HUDEP-2 (cell line): Measurements from ENCODE around the gene KIRREL3.

ENCODE experiments used
- DNase-seq, 76 experiments: peaks; one replicate each; lab custom pipeline; 2025; ENCODE audit not compliant: unreplicated experiment in 76 of 76; lab: John Stamatoyannopoulos, UW

The KIRREL3 gene

DNA sequence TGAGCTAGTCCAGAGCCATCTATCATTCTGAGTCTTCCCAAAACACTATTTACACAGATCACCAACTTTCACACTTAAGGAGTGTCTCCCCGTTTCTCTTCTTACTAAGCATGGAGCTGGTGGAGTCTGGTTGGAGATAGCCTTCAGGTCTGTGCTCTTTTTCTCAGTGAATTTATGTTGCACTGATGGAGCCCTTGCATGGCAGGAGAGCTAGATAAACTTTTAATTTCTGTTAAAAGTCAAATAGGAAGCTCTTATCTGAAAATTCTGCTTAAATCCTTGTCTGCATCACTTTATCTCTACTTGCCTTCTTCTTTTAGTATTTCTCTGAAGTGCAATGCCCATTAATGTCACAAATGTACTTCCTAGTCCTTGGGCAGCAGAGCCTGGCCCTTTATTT is 581.7 kb downstream of the KIRREL3 start:
- no peak for DNase-seq

DNA sequence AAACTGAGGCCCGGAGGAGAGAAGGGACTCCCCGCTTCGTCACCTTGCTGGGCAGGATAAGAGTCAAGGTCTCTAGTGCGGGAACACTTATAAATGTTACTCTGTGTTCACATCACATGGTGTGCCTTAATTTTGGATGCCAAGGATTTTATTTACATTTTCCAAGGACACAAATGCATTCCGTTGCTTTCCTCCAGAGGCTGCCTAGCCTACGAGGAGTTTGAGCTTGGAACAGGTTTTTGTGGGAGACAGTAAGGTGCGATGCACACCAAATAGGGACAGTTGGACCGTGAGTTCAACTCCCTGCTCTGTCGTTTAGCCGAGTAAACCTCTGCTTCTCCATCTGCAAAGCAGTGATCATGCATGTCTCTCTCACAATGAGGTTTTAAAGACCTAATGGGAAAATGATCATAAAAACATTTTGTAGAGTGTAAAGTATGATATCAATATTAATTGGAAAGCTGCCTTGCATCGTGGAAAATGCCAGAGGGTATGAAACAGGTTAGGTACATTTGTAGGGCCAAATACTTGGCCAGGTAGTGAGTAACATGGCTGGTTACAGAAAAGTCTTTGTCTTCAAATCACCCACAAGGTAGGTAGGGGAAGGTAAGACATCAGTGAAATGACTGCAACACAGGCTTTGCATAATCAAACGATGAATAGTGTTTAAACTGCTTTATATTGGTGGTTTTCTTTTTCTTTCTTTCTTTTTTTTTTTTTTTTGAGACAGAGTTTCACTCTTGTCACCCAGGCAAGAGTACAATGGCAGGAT is 583.3 kb downstream of the KIRREL3 start:
- DNase-seq: no peak

- DNase-seq: peak in 9 of 76 experiments; percentile 3 to 44 (median 8)
These were observed 584.0 kb downstream of the KIRREL3 start for GRCh38 chr11:126416542-126417090.

GRCh38 chr11:126415669-126416420 is 584.7 kb downstream of the KIRREL3 start:
- no peak for DNase-seq

DNA sequence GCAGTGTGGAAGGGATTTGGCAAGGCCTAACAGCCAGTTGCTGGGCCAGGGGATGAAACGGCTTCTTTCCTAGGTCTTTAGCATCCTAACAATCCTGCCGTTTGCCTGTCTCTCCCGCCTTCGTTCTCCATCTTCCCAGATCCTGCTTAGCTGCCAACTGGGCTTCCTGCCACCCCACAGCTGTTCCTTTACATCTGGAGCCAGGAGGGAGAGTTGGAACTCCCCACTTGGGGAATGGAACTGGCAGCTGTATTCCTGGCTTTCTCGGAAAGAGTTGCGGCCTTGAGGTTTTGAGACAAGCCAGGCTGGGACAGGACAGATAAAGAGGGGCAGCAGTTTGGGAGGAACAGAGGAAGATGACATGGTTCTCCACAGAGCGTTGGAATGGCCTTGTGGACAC is 585.4 kb downstream of the KIRREL3 start:
- no peak for DNase-seq

GRCh38 chr11:126414615-126415014 is 586.0 kb downstream of the KIRREL3 start:
- no peak for DNase-seq

- DNase-seq: no peak
These were observed 586.6 kb downstream of the KIRREL3 start for GRCh38 chr11:126413843-126414405.

- no peak for DNase-seq
These were observed 587.1 kb downstream of the KIRREL3 start for GRCh38 chr11:126413426-126413825.

- peak in 4 of 76 experiments; percentile 9 to 14 (median 11) for DNase-seq
These were observed 588.6 kb downstream of the KIRREL3 start for GRCh38 chr11:126411971-126412381.

GRCh38 chr11:126410649-126411048 is 589.9 kb downstream of the KIRREL3 start:
- DNase-seq: no peak

DNA sequence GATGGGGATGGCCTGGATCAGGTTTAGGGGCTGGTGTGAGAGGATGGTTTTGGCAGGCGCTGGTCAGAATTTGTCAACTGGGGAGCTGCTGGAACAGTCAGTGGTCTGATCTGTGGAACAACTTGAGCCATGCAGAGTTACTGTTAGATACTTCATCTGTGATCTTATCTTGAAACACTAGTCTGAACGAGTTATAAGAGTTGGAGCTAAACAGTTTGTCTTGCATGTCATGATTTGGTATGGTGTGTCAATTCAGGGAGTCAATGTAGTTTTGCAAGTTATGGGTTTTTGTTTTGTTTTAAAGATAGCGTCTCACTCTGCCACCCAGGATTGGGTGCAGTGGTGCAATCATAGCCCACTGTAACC is 591.0 kb downstream of the KIRREL3 start:
- DNase-seq: no peak

- DNase-seq: no peak
These were observed 591.5 kb downstream of the KIRREL3 start for GRCh38 chr11:126408901-126409619.

- DNase-seq: no peak
These were observed 592.1 kb downstream of the KIRREL3 start for GRCh38 chr11:126408496-126408895.

- DNase-seq: no peak
These were observed 592.8 kb downstream of the KIRREL3 start for GRCh38 chr11:126407682-126408288.

DNA sequence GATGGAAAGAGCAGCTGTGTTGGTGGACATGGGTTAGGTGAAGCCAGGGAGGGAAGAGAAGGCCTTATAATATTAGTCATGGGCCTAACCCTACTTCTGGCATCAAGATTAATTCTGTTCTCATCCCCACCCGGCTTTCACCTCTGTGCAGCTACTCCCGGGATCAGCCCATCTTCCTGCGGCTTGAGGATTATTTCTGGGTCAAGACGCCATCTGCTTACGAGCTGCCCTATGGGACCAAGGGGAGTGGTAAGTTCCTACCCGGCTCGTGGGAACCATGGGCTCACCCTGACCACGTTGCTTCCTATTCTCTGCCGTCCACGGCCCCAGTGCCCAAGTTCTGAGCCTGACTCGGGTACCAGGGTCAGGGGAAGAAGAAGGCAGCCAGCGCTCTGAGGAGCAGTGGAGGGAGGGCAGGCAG is 593.5 kb downstream of the KIRREL3 start:
- no peak for DNase-seq

DNA sequence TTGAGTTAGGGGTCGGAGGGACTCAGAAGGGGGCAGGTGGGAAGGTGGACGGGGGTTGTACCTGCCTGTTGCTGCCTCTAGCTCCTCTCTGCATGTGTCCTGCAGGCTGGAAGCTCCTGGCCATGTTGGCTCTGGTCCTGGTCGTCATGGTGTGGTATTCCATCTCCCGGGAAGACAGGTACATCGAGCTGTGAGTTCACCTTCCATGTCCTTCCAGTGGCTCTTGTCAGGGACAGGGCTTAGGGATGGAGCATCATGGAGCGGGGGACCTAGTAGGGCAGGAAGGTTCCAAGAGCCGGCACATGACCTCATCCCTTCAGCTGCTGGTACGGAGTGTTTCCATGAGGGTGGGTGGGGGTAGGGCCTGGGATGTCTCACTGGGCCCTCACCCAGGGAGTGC is 594.2 kb downstream of the KIRREL3 start:
- DNase-seq: no peak

- DNase-seq: no peak
These were observed 594.7 kb downstream of the KIRREL3 start for GRCh38 chr11:126405906-126406305.

DNA sequence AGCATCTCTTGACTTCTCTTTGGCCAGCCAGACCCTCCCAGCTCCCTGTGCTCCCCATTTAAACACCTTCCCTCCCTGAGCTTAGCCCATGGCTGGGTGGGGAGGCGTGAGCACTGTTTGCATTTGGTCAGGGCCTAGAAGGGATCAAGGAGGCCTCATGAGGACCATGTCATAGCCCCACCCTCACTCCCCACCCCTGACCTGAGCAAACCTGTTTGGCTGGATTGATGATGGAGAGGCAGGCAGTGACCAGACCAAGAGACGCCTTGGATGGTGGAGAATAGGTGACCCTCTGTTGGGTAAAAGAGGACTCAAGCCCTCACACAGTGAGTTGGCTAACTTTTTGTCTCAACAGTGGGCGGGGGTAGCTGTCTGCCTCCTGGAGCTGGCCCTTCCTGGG is 595.2 kb downstream of the KIRREL3 start:
- no peak for DNase-seq

DNA sequence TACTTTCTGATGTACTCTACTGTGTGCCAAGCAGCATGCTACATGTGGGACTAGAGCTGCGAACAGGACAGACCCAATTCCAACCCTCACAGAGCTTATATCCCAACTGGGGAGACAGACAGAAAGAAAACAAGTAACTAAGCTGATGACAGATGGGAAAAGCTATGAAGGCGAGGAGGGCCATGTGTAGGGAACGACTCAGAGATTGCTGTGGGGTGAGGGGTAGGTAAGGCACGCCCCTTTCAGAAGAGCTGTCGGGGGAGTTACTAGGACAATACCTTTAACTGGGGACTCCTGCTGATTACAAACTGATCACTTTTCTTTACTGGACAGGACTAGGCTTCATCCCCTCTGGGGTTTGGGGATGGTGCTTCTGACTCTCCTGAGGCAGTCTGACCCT is 596.2 kb downstream of the KIRREL3 start:
- no peak for DNase-seq

- no peak for DNase-seq
These were observed 596.9 kb downstream of the KIRREL3 start for GRCh38 chr11:126403658-126404057.
